Measurements from ENCODE around the gene GRAMD4.

DNA sequence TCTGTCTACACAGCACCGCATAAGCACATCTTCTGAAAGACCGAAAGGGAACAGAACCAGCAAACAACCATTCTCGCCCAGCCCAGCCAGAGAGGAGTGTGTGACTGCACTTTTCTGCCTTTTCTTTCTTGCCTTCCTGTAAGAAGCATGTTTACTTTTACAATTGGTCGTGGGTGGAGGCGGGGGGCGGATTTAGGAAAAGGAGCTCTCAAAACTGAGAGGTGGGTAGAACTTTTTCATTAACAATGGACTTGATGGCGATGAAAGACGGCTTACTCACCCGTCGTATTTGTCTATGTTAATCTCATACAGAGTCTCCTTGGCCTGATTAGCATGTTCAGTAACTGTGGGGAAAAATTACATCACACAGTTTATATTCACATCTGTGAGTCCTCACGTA, 90.6 kb downstream of the GRAMD4 start:
- TF ChIP-seq, protein P1, sequence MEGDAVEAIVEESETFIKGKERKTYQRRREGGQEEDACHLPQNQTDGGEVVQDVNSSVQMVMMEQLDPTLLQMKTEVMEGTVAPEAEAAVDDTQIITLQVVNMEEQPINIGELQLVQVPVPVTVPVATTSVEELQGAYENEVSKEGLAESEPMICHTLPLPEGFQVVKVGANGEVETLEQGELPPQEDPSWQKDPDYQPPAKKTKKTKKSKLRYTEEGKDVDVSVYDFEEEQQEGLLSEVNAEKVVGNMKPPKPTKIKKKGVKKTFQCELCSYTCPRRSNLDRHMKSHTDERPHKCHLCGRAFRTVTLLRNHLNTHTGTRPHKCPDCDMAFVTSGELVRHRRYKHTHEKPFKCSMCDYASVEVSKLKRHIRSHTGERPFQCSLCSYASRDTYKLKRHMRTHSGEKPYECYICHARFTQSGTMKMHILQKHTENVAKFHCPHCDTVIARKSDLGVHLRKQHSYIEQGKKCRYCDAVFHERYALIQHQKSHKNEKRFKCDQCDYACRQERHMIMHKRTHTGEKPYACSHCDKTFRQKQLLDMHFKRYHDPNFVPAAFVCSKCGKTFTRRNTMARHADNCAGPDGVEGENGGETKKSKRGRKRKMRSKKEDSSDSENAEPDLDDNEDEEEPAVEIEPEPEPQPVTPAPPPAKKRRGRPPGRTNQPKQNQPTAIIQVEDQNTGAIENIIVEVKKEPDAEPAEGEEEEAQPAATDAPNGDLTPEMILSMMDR (conservative IDR thresholded peaks at IDR 0.05; ENCODE audit: low read length): no peak
- TF ChIP-seq EZH2phosphoT487 (IDR thresholded peaks at IDR 0.05; ENCODE audit: borderline replicate concordance, low read depth, low read length): no peak
